ENCODE data around the gene ZNF891. TPM values are rescaled to one million over a fixed set of nuclear protein-coding genes. Genes with fewer than 3 reads are reported as not detected.

The ZNF891 gene
- polyA plus RNA-seq, 1 experiment, result 0.66 TPM

GRCh38 chr12:133083345-133083744, 46.7 kb downstream of the ZNF891 start:
- Histone ChIP-seq H3K9me3 (ENCODE audit: control insufficient read depth, insufficient read depth, low read length) (peaks cover 65% of the 10 kb centered on the region), H3K27me3 (ENCODE audit: control insufficient read depth, insufficient read depth, low read length) (no peaks in the 10 kb centered on the region), H3K27ac (ENCODE audit: low read depth, low read length) (no peak overlapping the region), H3K4me3 (ENCODE audit: low read depth, low read length) (no peak overlapping the region)
- TF ChIP-seq, protein P1, sequence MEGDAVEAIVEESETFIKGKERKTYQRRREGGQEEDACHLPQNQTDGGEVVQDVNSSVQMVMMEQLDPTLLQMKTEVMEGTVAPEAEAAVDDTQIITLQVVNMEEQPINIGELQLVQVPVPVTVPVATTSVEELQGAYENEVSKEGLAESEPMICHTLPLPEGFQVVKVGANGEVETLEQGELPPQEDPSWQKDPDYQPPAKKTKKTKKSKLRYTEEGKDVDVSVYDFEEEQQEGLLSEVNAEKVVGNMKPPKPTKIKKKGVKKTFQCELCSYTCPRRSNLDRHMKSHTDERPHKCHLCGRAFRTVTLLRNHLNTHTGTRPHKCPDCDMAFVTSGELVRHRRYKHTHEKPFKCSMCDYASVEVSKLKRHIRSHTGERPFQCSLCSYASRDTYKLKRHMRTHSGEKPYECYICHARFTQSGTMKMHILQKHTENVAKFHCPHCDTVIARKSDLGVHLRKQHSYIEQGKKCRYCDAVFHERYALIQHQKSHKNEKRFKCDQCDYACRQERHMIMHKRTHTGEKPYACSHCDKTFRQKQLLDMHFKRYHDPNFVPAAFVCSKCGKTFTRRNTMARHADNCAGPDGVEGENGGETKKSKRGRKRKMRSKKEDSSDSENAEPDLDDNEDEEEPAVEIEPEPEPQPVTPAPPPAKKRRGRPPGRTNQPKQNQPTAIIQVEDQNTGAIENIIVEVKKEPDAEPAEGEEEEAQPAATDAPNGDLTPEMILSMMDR (IDR thresholded peaks at IDR 0.05; ENCODE audit: low read depth, low read length), result no peak
- ChIA-PET CTCF (no interaction called here), POLR2A (no interaction called here)
- no peak for DNase-seq (ENCODE audit: low read depth, low spot score)

- POLR2A ChIA-PET, result interaction anchor here (1.6 kb wide), 1 partner anchor 49 kb away, joined by 9 read pairs; the partner anchor contains the start of genes ZNF10 and ZNF891
- TF ChIP-seq, protein P1 (IDR thresholded peaks at IDR 0.05; ENCODE audit: low read depth, low read length), result no peak
Observed at GRCh38 chr12:133081159-133081780, 48.8 kb downstream of the ZNF891 start.

GRCh38 chr12:133080368-133081158, 49.5 kb downstream of the ZNF891 start, which contains the start of gene ZNF140:
TSS of gene ZNF140 (plus strand) at chr12:133080923. CDS start at chr12:133081321, 398 bp downstream.
- DNase-seq (ENCODE audit: low read depth, low spot score), result peak; percentile 94
- Histone ChIP-seq H3K27ac (ENCODE audit: low read depth, low read length) (peak within 1 kb of the TSS; percentile 100), H3K27me3 (ENCODE audit: control insufficient read depth, insufficient read depth, low read length) (no peaks in the 10 kb centered on the region), H3K9me3 (ENCODE audit: control insufficient read depth, insufficient read depth, low read length) (peaks cover 71% of the 10 kb centered on the region), H3K4me3 (ENCODE audit: low read depth, low read length) (peak within 1 kb of the TSS; percentile 83)
- TF ChIP-seq, protein P1 (IDR thresholded peaks at IDR 0.05; ENCODE audit: low read depth, low read length), result peak; percentile 22; the same call in 1 of the 2 replicates
- ChIA-PET POLR2A (interaction anchor here (0.6 to 1.6 kb wide), 5 partner anchors 50 to 193 kb away, joined by 4 to 9 read pairs (median 6); partner anchors contain the start of genes CHFR, ZNF10, ZNF268 and ZNF891), CTCF (no interaction called here)

More at GRCh38 chr12:133081159-133081780, 48.8 kb downstream of the ZNF891 start:
- no peak for DNase-seq (ENCODE audit: low read depth, low spot score)
- Histone ChIP-seq H3K27ac (ENCODE audit: low read depth, low read length) (peak overlapping the region; percentile 100), H3K4me3 (ENCODE audit: low read depth, low read length) (peak overlapping the region; percentile 83), H3K27me3 (ENCODE audit: control insufficient read depth, insufficient read depth, low read length) (no peaks in the 10 kb centered on the region), H3K9me3 (ENCODE audit: control insufficient read depth, insufficient read depth, low read length) (peaks cover 71% of the 10 kb centered on the region)
- CTCF ChIA-PET, result no interaction called here

DNA sequence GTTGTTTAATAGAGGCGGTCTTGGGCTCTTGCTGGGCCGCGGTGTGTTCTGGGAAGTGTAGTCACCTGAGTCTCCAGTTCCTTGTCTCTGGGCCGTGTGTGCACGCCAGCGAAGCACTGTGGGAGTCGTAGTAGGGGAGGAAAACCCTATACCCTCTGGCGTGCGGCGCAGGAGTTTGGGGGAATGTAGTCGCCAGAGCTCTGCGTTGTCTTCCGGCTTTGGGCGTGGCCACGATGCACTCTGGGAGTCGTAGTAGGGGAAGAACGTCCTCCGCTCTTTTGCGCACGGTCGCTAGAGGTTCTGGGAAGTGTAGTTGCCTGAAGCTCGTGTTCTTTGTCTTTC, 50.1 kb downstream of the ZNF891 start:
- TF ChIP-seq, protein P1 (IDR thresholded peaks at IDR 0.05; ENCODE audit: low read depth, low read length), result no peak
- POLR2A ChIA-PET, result interaction anchor here (0.6 to 1.6 kb wide), 5 partner anchors 50 to 193 kb away, joined by 4 to 9 read pairs (median 6); partner anchors contain the start of genes CHFR, ZNF10, ZNF268 and ZNF891
- H3K9me3 ChIP-seq (ENCODE audit: control insufficient read depth, insufficient read depth, low read length), result peaks cover 69% of the 10 kb centered on the region
- peak overlapping the region; percentile 83 for H3K4me3 ChIP-seq (ENCODE audit: low read depth, low read length)
- peak; percentile 99 for DNase-seq (ENCODE audit: low read depth, low spot score)
- CTCF ChIA-PET, result no interaction called here
- no peaks in the 10 kb centered on the region for H3K27me3 ChIP-seq (ENCODE audit: control insufficient read depth, insufficient read depth, low read length)
- H3K27ac ChIP-seq (ENCODE audit: low read depth, low read length), result peak overlapping the region; percentile 100

- TF ChIP-seq, protein P1 (IDR thresholded peaks at IDR 0.05; ENCODE audit: low read depth, low read length), result no peak
- ChIA-PET CTCF (no interaction called here), POLR2A (no interaction called here)
- Histone ChIP-seq H3K27ac (ENCODE audit: low read depth, low read length) (no peak overlapping the region), H3K4me3 (ENCODE audit: low read depth, low read length) (no peak overlapping the region), H3K27me3 (ENCODE audit: control insufficient read depth, insufficient read depth, low read length) (no peaks in the 10 kb centered on the region), H3K9me3 (ENCODE audit: control insufficient read depth, insufficient read depth, low read length) (peaks cover 53% of the 10 kb centered on the region)
- no peak for DNase-seq (ENCODE audit: low read depth, low spot score)
Observed at GRCh38 chr12:133073836-133074235, 56.2 kb downstream of the ZNF891 start.

Measured in AG04450 (cell line).